Measurements from ENCODE around the gene CEP135. TPM values are rescaled to one million over a fixed set of nuclear protein-coding genes. Genes with fewer than 3 reads are reported as not detected.

The CEP135 gene
- total RNA-seq, 1 donor from 2014 or later = 8.2 TPM

DNA sequence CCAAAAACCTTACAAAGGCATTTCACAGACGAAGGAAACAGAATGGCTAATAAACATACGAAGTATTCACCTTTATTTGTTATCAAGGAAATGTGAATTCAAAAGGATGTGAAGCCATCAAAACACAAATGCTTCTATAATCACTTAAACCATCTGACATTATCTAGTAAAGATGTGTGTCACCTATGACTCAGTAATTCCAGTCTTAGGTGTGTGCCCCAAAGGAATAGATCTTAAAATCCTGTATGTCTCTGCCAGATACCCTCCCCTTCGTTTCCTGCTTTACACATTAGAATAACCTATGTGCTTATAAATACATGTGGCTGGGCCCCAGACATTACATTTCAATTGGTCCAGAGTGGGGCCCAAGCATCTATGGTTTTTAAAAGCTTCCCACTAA lies 41.8 kb upstream of the CEP135 start:
- Histone ChIP-seq H2AFZ (ENCODE audit: low read depth, low read length) (no peak overlapping the region), H3K9me3 (ENCODE audit: insufficient read depth, low read depth, low read length) (no peaks in the 10 kb centered on the region), H3K27me3 (ENCODE audit: insufficient read depth, low read length) (no peaks in the 10 kb centered on the region), H4K20me1 (ENCODE audit: insufficient read depth, low read length) (no peaks in the 10 kb centered on the region), H3K4me1 (ENCODE audit: insufficient read depth, low read length) (no peaks in the 10 kb centered on the region), H3K27ac (ENCODE audit: low read depth, low read length) (no peak overlapping the region), H3K4me3 (ENCODE audit: insufficient read depth, low read depth, low read length) (no peak overlapping the region), H3K79me2 (ENCODE audit: insufficient read depth, low read length) (no peaks in the 10 kb centered on the region), H3K36me3 (ENCODE audit: insufficient read depth, low read length) (no peaks in the 10 kb centered on the region), H3K9ac (ENCODE audit: low read length) (no peak overlapping the region), H3K4me2 (ENCODE audit: low read length) (no peak overlapping the region)
- TF ChIP-seq EZH2 (IDR thresholded peaks at IDR 0.05; ENCODE audit: insufficient read depth, low read length) = no peak
- TF ChIP-seq, protein P1, sequence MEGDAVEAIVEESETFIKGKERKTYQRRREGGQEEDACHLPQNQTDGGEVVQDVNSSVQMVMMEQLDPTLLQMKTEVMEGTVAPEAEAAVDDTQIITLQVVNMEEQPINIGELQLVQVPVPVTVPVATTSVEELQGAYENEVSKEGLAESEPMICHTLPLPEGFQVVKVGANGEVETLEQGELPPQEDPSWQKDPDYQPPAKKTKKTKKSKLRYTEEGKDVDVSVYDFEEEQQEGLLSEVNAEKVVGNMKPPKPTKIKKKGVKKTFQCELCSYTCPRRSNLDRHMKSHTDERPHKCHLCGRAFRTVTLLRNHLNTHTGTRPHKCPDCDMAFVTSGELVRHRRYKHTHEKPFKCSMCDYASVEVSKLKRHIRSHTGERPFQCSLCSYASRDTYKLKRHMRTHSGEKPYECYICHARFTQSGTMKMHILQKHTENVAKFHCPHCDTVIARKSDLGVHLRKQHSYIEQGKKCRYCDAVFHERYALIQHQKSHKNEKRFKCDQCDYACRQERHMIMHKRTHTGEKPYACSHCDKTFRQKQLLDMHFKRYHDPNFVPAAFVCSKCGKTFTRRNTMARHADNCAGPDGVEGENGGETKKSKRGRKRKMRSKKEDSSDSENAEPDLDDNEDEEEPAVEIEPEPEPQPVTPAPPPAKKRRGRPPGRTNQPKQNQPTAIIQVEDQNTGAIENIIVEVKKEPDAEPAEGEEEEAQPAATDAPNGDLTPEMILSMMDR (IDR thresholded peaks at IDR 0.05; ENCODE audit: insufficient read depth, low read depth, low read length) = no peak
- Mint-ChIP-seq H3K27me3 (ENCODE audit: low read depth, unreplicated experiment) (no peaks in the 10 kb centered on the region), H3K36me3 (ENCODE audit: low read depth, unreplicated experiment) (peaks cover 7% of the 10 kb centered on the region), H3K4me1 (ENCODE audit: low read depth, unreplicated experiment) (peaks cover 8% of the 10 kb centered on the region), H3K9me3 (ENCODE audit: unreplicated experiment) (peaks cover 2% of the 10 kb centered on the region), H3K27ac (ENCODE audit: unreplicated experiment) (no peak overlapping the region), H3K4me3 (ENCODE audit: unreplicated experiment) (no peak overlapping the region)
- FAIRE-seq = no peak
- DNase-seq (ENCODE audit: low read depth) = peak; percentile 32

DNA sequence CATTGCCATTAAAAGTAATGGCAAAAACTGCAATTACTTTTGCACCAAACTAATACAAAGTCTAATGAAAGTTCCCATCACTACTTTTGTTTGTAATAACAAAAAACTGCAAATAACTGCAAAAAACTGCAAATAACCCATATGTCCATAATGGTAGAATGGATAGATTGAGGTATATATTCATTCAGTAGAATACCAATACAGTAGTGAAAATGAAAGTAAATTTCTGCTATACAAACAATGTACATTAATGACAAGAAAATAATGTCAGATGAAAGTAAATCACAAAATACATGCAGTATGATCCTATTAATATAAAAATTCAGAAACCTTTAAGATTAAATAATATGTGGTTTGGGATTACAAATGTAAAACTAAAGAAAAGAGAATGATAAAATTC lies 41.3 kb upstream of the CEP135 start:
- no peaks in the 10 kb centered on the region for H3K27me3 Mint-ChIP-seq (ENCODE audit: low read depth, unreplicated experiment)
- Histone ChIP-seq H3K9me3 (ENCODE audit: insufficient read depth, low read depth, low read length) (no peaks in the 10 kb centered on the region), H3K36me3 (ENCODE audit: insufficient read depth, low read length) (no peaks in the 10 kb centered on the region), H3K27me3 (ENCODE audit: insufficient read depth, low read length) (no peaks in the 10 kb centered on the region), H3K4me3 (ENCODE audit: insufficient read depth, low read depth, low read length) (no peak overlapping the region), H4K20me1 (ENCODE audit: insufficient read depth, low read length) (no peaks in the 10 kb centered on the region), H3K79me2 (ENCODE audit: insufficient read depth, low read length) (no peaks in the 10 kb centered on the region), H3K4me2 (ENCODE audit: low read length) (no peak overlapping the region), H2AFZ (ENCODE audit: low read depth, low read length) (no peak overlapping the region), H3K9ac (ENCODE audit: low read length) (no peak overlapping the region), H3K4me1 (ENCODE audit: insufficient read depth, low read length) (no peaks in the 10 kb centered on the region), H3K27ac (ENCODE audit: low read depth, low read length) (no peak overlapping the region)
- FAIRE-seq (no peak), DNase-seq (ENCODE audit: low read depth) (no peak)
- H3K4me3 Mint-ChIP-seq (ENCODE audit: unreplicated experiment) = no peak overlapping the region
- TF ChIP-seq EZH2 (IDR thresholded peaks at IDR 0.05; ENCODE audit: insufficient read depth, low read length) = no peak
- TF ChIP-seq, protein P1 (IDR thresholded peaks at IDR 0.05; ENCODE audit: insufficient read depth, low read depth, low read length) = no peak
- peaks cover 6% of the 10 kb centered on the region for H3K36me3 Mint-ChIP-seq (ENCODE audit: low read depth, unreplicated experiment)
- H3K4me1 Mint-ChIP-seq (ENCODE audit: low read depth, unreplicated experiment) = peaks cover 8% of the 10 kb centered on the region
- H3K9me3 Mint-ChIP-seq (ENCODE audit: unreplicated experiment) = peaks cover 2% of the 10 kb centered on the region
- H3K27ac Mint-ChIP-seq (ENCODE audit: unreplicated experiment) = no peak overlapping the region

DNA sequence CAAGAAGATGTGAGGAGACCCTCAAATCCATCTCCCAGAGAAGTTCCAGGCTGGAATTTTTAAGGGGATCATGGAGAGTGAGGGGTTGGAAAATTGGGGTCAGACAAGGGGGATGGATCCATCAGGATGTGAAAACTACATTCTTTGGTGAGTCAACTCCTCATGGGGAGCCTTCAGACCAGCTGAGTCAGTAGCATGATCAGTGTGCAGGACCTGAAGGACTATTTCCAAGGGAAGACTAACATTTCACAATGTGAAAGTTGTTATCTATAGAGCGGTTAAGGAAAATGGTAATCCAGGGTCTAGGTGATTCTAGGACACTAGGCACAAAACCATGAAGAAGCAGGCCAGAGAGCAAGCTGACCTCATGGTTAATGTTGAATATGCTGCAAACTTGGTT lies 38.6 kb upstream of the CEP135 start:
- H3K4me1 ChIP-seq (ENCODE audit: insufficient read depth, low read length) = no peaks in the 10 kb centered on the region
- H3K9ac ChIP-seq (ENCODE audit: low read length) = no peak overlapping the region
- H3K27ac ChIP-seq (ENCODE audit: low read depth, low read length) = no peak overlapping the region
- H3K36me3 ChIP-seq (ENCODE audit: insufficient read depth, low read length) = no peaks in the 10 kb centered on the region
- H3K79me2 ChIP-seq (ENCODE audit: insufficient read depth, low read length) = no peaks in the 10 kb centered on the region
- H2AFZ ChIP-seq (ENCODE audit: low read depth, low read length) = no peak overlapping the region
- Mint-ChIP-seq H3K4me1 (ENCODE audit: low read depth, unreplicated experiment) (peaks cover 8% of the 10 kb centered on the region), H3K27ac (ENCODE audit: unreplicated experiment) (no peak overlapping the region), H3K27me3 (ENCODE audit: low read depth, unreplicated experiment) (no peaks in the 10 kb centered on the region), H3K9me3 (ENCODE audit: unreplicated experiment) (peaks cover 2% of the 10 kb centered on the region), H3K4me3 (ENCODE audit: unreplicated experiment) (no peak overlapping the region), H3K36me3 (ENCODE audit: low read depth, unreplicated experiment) (no peaks in the 10 kb centered on the region)
- peak; percentile 26 for DNase-seq (ENCODE audit: low read depth)
- peak overlapping the region; percentile 2 for H3K4me2 ChIP-seq (ENCODE audit: low read length)
- H3K27me3 ChIP-seq (ENCODE audit: insufficient read depth, low read length) = no peaks in the 10 kb centered on the region
- TF ChIP-seq EZH2 (IDR thresholded peaks at IDR 0.05; ENCODE audit: insufficient read depth, low read length) = no peak
- TF ChIP-seq, protein P1 (IDR thresholded peaks at IDR 0.05; ENCODE audit: insufficient read depth, low read depth, low read length) = no peak
- H3K4me3 ChIP-seq (ENCODE audit: insufficient read depth, low read depth, low read length) = no peak overlapping the region
- H4K20me1 ChIP-seq (ENCODE audit: insufficient read depth, low read length) = no peaks in the 10 kb centered on the region
- FAIRE-seq = peak; percentile 75
- H3K9me3 ChIP-seq (ENCODE audit: insufficient read depth, low read depth, low read length) = no peaks in the 10 kb centered on the region

Data from astrocyte (in vitro differentiated cells and primary cell).